ENCODE results near the gene TBRG1.

Gene TBRG1

DNA sequence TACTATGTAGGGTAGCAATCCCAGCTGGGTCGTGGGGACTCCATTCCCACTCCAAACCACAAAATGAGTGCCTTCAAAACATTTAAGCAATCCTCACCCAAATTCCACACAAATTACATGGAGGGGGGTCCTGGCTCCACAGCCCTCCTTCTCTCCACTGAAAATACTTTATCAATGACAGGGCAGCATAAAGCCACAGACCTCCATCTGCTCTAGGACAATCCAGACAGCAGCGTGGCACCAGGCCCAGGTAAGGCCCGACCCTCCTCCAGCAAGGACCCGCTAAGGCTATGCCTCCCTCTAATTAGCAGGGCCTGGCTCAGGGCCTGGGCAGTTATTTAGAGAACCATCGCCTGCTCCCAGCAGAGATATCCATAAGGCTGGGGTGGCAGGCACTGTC lies 11.6 kb upstream of the TBRG1 start, which contains the start of gene PANX3:
Gene PANX3 (plus strand): TSS at position 365 of the 400 bp plus-strand sequence. CDS start 129 bp downstream, outside the sequence.
- peak within 1 kb of the TSS; percentile 4; the same call in 1 of the 2 replicates for H3K4me3 ChIP-seq (ENCODE audit: low read length)
- no peak for DNase-seq (ENCODE audit: low read depth, low spot score)

DNA sequence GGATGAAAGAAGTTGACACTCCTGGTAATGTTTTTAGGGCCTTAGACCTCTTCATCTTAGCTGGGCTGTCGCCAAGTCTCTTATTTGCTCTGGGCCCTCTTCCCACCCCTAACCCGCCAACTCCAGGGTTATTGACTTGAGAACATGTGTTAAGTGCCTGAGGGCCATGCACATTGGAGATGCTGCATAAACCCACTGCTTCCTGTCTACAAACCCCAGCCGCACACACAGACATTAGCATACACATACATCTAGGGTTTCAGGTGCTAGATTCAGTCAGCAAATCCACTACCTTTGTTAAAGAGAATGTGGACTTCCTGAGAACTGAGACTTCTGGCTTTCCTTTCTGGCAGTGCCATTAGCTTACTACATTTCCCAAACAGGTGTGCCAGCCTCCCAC lies 10.6 kb upstream of the TBRG1 start:
- DNase-seq (ENCODE audit: low read depth, low spot score) = peak; percentile 94
- peak overlapping the region; percentile 4; the same call in 1 of the 2 replicates for H3K4me3 ChIP-seq (ENCODE audit: low read length)

DNA sequence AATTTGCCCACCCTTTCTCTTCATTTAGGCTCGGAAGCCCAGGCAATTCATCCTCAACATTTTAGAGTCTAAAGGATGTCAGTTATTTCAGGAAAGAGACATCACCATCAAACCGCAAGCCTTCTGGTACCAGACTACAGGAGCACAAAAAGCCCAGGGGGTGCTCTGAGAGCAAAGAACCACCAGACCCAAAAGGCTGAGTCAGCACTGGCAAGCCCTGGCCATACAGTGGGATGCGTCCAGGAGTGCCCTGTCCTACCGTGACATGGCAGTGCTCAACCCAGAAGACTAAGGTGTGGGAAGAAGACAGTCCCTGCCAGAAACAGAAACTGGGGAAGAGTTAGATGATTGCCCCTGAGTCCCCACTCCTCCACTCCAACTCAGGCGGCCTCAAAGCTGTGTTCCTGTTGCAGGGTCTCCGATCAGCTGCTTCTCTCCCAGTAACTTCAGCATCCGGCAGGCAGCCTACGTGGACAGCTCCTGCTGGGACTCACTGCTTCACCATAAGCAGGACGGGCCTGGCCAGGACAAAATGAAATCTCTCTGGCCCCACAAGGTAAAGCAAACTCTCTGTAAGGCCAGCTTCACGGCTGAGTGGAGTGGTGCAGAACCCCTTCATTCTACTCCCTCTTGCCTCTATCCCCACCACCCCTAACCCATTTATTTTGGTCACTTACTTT lies 10.0 kb upstream of the TBRG1 start:
- DNase-seq (ENCODE audit: low read depth, low spot score) = no peak
- H3K4me3 ChIP-seq (ENCODE audit: low read length) = no peak overlapping the region

DNA sequence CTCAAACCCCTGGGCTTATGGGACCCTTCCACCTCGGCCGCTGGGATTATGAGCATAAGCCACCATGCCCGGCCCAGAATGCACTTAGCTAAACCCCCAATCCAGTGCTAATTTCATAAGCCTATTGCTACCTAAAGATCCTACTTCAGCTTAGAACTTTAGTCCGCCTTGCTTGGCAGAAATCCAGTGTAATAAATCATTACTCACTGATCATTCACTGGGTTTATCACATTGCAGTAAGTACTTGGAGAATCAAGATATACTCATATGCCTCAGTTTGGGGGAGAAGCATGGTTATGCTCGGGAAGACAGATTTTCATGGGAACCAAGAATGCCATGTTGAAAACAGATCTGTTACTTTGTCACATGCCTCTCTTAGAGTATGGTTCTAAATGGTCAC lies 3.8 kb upstream of the TBRG1 start:
- DNase-seq (ENCODE audit: low read depth, low spot score) = no peak
- H3K4me3 ChIP-seq (ENCODE audit: low read length) = no peak overlapping the region

DNA sequence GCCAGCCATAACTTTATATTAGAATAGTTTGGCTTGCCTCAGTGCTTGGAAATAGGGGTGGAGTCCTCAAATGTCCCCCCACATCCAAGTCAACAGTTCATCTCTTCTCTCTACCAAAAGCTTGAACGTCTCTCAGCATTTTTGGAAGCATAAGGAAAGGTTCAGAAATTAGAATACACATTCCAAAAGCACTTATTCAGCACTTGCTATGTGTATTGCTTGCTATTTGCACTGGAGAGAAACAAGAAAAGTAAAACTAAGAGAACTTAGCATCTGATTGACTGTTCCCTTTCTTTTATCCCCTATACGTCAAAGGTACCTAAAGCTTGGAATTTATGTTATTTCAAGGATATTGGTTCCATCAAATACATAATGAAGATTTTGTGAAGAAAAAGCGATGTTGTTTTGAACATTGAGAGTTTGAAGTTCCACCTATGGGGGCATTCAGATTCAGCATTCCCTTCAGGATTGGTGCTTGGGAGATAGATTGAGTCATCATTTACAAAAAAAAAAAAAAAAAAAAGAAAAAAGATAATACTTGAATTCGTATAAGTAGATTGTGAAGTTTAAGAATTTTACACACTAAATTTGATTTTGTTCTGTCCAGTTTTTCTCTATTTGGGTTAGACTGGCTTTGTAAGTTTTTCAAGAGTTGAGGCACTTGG lies 1.3 kb downstream of the TBRG1 start:
- H3K4me3 ChIP-seq (ENCODE audit: low read length) = peak overlapping the region; percentile 99
- no peak for DNase-seq (ENCODE audit: low read depth, low spot score)

DNA sequence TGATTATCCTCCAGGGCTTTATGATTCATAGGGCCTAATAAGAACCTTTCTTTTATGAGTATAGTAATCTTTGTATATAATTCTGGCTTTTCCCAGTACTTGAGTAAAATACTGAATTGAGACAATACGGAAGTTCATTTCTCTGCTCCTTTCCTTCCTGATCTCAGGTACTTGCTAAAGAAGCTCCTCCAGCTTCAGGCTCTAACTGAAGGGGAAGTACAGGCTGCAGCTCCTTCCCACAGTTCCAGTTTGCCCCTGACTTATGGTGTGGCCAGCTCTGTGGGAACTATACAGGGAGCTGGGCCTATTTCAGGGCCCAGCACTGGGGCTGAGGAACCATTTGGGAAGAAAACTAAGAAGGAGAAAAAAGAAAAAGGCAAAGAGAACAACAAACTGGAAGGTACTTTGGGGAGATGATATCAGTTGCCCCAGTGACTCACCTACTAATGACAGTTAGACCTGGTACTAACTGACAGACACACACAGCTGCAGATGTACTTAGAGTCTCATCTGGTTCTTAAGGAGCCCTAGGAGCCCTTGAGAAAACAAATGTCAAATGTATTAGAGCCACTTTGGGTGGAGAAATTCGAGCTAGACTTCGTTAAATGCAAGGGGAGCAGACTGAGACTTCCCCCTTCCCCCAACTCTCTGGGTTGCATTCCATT lies 3.0 kb downstream of the TBRG1 start:
- no peak overlapping the region; the same call in 1 of the 2 replicates for H3K4me3 ChIP-seq (ENCODE audit: low read length)
- peak; percentile 41 for DNase-seq (ENCODE audit: low read depth, low spot score)

DNA sequence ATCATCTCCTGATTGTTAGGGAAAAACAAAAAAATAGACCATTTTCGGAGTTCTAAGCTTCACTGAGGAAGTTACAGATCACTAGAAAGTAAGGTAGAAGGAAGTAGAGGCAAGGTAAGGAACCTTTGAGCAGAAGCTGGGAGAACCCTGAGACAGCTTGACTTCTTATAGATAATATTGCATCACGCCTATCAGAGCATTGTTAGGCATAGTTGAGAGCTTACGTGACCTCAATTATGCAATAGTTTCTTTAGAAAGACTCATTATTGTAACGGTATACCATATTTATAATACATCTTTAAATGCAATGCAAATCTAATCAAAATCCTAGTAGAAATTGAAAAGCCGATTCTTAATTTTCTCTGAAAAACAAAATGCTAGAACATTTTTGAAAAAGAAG lies 4.9 kb downstream of the TBRG1 start:
- no peak overlapping the region for H3K4me3 ChIP-seq (ENCODE audit: low read length)
- no peak for DNase-seq (ENCODE audit: low read depth, low spot score)

DNA sequence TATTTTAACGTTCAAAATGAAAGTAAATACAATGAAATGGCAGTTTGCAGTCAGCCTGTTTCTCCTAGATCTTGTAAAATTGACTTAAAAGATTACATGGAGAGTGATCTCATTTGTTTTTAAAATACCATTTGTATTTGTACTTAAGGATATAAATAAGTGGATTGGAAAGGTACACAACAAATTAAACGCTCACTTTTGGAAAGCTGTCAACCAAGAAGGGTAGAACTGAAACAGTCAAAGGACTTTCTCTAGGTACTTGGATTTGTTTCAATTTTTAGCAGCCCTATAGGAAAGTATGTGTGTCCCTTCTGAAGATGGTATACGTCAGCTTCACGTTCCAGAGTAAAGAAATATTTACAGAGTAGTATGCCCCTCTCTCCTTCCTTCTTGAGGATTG lies 7.3 kb downstream of the TBRG1 start:
- no peak overlapping the region for H3K4me3 ChIP-seq (ENCODE audit: low read length)
- no peak for DNase-seq (ENCODE audit: low read depth, low spot score)

DNA sequence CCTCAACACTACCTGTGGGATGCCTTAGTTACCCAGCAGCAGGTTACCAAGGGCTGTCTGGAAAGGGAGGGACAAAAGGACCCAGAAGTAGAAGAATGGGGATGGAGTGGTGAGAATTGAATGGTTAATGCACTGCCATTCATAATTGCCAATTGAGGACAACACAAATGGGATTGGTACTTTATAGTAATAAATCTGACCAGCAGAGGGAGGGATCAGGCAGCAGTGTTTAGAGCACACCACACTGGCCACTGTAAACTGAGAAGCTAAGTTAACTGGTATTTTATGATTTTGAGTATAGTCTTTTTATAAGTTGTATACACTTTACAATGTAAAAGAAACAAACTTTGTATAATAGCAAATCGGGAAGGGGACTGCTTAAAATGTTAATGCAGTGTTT lies 10.7 kb downstream of the TBRG1 start:
- no peak for DNase-seq (ENCODE audit: low read depth, low spot score)
- H3K4me3 ChIP-seq (ENCODE audit: low read length) = no peak overlapping the region

DNA sequence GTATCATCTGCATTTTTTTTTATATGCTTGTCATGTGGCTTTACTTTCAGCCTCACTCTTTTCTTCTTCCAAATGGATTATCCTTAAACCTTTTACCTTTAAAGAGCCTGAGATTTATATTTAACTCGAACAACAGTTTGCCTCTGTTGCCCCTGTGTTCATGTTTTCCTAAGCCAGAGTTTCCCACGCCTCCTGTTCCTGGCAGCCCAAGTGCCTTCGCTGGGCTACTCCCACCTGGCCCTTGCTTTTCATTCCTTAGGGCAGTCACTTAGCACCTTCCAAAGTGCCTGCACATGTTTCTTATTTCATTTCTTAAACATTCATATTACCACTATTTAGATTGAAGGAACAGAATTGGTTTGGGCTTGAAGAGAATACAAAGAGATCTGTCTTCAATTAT lies 13.3 kb downstream of the TBRG1 start:
- DNase-seq (ENCODE audit: low read depth, low spot score) = no peak
- H3K4me3 ChIP-seq (ENCODE audit: low read length) = no peak overlapping the region

DNA sequence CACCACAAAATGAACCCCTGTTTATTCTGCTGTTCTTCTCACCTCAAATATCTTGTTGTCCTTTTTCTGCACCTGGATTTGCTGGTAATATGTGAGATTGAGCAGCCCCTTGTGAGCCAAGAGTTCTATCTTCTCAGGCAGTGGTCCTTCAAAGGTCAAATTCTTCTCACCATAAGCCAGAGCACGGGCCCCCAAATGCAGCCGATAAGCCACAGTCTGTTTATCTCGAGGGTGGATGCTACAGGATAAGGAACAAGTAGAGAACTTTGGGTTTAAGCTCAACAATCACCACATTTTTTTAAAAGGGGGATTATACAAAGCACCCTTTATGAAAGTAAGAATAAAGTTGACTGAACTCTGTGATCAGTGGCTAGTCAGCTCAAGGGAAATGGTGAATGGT lies 15.8 kb downstream of the TBRG1 start:
- DNase-seq (ENCODE audit: low read depth, low spot score) = no peak
- H3K4me3 ChIP-seq (ENCODE audit: low read length) = no peak overlapping the region

DNA sequence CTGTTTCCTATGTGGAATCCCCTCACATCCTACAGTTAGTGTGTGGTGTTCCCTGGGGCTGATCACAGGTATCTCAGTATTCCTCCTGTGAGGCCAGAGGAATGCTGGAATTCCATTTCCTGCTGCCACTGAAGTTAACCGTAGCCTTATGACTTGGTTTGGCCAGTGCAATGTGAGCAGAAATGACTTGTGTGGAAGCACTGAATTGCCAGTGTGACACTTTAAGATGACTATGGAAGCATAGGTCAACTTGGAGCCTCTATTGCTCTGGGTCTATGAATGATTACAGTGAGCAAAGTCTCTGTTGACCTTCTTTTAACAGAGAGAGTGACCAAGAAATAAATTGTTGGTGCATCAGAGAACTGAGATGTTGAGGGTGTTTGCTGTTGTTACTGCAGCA lies 16.5 kb downstream of the TBRG1 start:
- H3K4me3 ChIP-seq (ENCODE audit: low read length) = no peak overlapping the region
- DNase-seq (ENCODE audit: low read depth, low spot score) = no peak

DNA sequence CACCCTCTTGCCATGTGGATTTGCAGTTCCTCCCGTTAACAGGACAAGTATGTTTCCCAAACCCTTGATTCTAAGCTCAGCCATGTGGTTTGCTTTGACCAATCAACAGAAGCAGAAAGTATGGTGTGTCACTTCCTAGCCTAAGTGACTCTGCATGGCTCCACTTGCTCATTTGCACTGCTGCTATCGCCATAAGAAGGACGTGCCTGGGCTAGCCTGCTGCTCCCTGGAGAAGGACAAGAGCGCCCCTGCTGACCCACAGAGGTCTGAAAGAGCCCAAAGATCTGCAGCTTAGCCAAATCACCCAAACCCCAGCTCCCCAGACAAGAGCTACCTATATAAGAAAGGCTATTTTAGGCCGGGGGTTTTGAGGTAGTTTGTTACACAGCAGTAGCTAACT lies 18.0 kb downstream of the TBRG1 start:
- no peak overlapping the region for H3K4me3 ChIP-seq (ENCODE audit: low read length)
- no peak for DNase-seq (ENCODE audit: low read depth, low spot score)

DNA sequence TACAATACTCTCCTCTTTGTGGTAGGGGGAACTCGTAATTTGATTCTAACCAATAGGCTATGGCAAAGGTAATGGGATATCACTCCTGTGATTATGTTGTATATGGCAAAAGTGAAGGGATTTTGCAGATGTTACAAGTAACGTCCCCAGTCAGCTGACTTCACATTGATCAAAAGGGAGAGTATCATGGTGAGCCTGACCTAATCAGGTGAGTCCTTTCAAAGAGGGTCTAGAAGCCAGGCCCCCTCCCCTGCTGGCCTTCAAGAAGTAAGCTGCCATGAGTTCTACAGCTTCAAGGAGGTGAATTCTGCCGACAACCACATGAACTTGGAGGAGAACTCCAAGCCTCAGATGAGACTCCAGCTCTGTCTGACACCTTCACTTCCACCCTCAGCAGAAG lies 20.0 kb downstream of the TBRG1 start:
- no peak overlapping the region for H3K4me3 ChIP-seq (ENCODE audit: low read length)
- no peak for DNase-seq (ENCODE audit: low read depth, low spot score)

DNA sequence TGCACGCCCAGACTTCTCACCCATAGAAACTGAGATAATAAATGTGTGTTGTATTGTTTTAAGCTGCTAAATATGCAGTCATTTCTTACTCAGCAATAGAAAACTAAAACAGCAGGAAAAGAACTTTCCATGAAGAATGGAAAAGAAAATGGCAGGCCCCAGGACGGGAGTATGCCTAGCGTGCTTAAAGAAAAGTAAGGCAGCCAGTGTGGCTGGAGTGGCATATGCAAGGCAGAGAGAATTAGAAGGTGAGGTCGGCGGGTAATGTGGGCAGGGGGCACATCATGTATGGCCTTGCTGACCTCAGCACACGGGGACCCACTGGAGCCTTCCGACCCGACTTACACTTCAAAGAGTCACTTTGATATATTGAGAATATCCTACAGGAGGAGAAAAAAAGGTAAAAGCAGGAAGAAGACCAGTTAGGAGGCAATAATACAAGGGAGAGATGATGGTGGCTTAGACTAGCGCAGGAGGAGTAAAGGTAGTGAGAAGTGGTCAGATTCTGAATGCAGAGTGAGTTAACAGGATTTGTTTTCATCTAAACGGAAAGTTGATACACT lies 20.5 kb downstream of the TBRG1 start:
- DNase-seq (ENCODE audit: low read depth, low spot score) = no peak
- no peak overlapping the region for H3K4me3 ChIP-seq (ENCODE audit: low read length)

DNA sequence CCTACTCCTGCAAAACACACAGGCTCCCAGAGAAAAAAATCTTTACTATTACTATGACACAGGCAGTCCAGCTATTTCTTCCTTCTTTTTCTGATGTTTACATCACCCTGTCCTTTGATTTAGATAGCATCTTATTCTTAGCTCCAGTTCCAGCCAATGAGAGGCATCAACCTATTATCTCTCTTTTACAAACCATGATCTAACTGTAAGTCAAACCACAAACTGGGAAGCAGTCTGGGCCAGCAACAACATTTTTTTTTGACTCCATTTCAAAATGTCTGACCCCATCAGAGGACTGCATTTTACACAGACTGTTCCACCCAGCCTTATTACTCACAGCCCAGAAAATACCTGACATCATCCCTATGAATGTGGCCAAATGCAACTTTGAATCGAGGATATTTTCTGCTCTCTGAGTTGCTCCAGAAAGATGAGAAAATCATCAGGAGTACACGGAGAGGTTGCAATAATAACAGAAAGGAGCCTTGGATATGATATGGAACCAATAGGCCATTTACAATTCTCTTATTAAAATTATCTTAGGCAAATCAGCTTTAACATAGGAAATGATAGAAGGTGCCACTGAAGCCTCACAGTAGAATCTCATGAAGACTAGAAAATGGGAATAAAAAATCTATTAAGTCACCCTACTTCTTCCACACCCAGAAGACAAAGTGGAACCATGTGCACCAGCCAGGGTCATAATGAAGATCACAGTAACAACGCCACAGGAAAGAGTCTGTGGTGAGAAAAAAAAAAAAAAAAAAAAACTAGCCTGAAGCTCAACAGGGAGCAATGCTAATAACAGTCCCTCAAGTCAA lies 21.2 kb downstream of the TBRG1 start:
- no peak overlapping the region for H3K4me3 ChIP-seq (ENCODE audit: low read length)
- peak; percentile 27 for DNase-seq (ENCODE audit: low read depth, low spot score)

DNA sequence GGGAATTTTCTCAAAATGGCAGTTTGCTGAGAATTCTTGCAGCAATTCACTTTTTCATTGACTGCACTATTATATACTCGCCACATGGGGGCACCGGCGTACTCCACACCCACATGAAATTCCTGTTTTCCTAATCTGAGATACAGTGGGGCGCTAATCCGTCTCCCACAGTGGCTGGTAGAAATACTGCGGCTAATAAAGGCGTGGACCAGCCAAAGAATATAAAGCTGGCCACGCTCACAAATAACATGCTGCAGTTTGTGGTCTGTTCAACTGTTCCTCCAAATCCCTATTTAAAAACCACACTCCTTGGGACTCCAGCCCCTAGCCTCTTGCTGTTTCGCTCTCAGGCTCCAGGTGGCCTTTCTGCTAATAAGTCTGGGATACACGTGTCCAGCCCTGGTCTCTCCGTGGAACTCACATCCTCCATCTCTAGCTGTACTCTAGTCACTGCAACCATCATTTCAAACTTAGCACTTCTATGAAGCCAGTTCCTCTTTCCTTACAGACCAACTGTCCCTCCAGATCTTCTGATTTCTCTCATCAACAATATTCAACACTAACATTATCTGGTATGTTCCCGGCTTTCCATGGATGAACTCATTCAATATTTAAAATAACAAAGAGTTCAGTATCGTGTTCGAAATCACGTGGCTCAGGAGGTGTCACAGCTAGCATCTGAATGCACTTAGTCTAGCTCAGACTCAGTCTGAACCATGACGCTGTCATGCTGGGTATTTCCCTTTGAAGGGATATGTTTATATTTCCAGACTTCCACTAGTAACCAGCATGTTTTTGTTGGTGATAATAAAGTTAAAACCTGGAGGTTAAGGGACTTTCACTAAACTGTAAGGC lies 22.0 kb downstream of the TBRG1 start:
- peak; percentile 32 for DNase-seq (ENCODE audit: low read depth, low spot score)

DNA sequence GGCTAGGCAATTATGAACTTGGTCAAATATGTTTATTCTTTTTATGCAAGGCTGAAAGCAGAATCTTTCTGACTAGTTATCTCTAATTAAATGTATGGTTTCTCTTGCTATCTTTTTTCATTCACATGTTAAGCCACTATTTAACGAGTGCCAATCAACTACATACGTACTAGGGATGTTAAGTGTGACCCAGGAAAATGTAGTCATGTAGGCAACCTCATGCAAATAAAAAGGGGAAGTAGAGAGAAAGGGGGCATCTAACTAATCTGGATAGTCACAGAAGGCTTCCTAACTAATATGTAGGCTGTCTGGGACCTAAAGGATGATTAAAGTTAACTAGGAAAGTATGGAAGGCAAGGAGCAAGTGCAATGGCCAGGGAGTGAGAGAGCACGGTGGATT lies 23.5 kb downstream of the TBRG1 start:
- no peak overlapping the region for H3K4me3 ChIP-seq (ENCODE audit: low read length)

More for the DNA sequence above, 22.0 kb downstream of the TBRG1 start:
- H3K4me3 ChIP-seq (ENCODE audit: low read length) = no peak overlapping the region

More for the DNA sequence above, 23.5 kb downstream of the TBRG1 start:
- no peak for DNase-seq (ENCODE audit: low read depth, low spot score)
